ENCODE data around the gene PRDM4. TPM values are rescaled to one million over a fixed set of nuclear protein-coding genes. Genes with fewer than 3 reads are reported as not detected.
"Not testable (repeated sequence)": the region's sequence is repeated elsewhere in the genome, so short reads cannot be mapped to it uniquely, and the experiment has no call there.

Gene PRDM4
- total RNA-seq, 1 experiment from 2014 or later = 25.2 TPM

DNA sequence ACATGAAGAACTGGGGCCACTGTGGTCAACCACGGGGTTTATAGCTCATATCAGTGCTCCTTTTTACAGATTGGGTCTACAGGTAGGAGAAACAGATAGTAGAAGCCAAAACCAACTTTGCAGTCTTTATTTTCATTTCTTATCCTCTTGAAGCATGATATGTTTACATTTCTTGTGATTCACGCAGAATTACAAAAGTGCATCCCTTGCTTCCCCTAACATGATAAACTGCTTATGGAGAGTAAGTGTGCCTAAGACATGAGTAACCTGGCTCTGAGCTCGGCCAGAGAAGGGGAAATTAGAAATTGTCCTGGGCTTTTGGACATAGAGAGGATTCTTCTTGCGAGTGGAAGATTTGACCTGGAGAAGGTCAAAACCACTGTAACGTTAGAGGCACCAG, 56.9 kb downstream of the PRDM4 start:
- Mint-ChIP-seq H3K27me3 (ENCODE audit: unreplicated experiment) (no peaks in the 10 kb centered on the region), H3K9me3 (ENCODE audit: low read depth, unreplicated experiment) (peaks cover 4% of the 10 kb centered on the region), H3K4me3 (ENCODE audit: low read depth, unreplicated experiment) (no peak overlapping the region), H3K36me3 (ENCODE audit: insufficient read depth, unreplicated experiment) (peaks cover 49% of the 10 kb centered on the region), H3K27ac (ENCODE audit: unreplicated experiment) (no peak overlapping the region), H3K4me1 (ENCODE audit: low read depth, unreplicated experiment) (no peaks in the 10 kb centered on the region)
- TF ChIP-seq, protein P1, sequence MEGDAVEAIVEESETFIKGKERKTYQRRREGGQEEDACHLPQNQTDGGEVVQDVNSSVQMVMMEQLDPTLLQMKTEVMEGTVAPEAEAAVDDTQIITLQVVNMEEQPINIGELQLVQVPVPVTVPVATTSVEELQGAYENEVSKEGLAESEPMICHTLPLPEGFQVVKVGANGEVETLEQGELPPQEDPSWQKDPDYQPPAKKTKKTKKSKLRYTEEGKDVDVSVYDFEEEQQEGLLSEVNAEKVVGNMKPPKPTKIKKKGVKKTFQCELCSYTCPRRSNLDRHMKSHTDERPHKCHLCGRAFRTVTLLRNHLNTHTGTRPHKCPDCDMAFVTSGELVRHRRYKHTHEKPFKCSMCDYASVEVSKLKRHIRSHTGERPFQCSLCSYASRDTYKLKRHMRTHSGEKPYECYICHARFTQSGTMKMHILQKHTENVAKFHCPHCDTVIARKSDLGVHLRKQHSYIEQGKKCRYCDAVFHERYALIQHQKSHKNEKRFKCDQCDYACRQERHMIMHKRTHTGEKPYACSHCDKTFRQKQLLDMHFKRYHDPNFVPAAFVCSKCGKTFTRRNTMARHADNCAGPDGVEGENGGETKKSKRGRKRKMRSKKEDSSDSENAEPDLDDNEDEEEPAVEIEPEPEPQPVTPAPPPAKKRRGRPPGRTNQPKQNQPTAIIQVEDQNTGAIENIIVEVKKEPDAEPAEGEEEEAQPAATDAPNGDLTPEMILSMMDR (IDR thresholded peaks at IDR 0.05; ENCODE audit: unreplicated experiment) = no peak
- CTCF ChIA-PET = interaction anchor here (0.6 kb wide), 1 partner anchor 28 kb away, joined by 3 read pairs; no protein-coding TSS in a partner anchor
- DNase-seq = no peak
- intact Hi-C loops (cut with micrococcal nuclease; ENCODE audit: unreplicated experiment) = no loop called here
- no TSS peak for BruUV-seq (replicated peaks)

DNA sequence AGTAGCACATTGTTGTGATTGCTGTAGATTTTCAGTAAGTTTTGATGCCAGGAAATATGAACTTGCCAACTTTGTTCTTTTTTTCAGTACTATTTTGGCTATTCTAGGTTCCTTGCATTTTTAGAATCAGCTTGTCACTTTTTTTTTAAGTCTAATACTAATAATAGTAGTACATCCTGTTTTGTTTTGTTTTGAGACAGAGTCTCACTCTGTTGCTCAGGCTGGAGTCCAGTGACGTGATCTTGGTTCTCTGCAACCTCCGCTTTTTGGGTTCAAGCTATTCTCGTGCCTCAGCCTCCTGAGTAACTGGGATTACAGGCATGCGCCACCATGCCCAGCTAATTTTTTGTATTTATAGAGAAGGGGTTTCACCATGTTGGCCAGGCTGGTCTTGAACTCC, 58.8 kb downstream of the PRDM4 start:
- Mint-ChIP-seq H3K4me1 (ENCODE audit: low read depth, unreplicated experiment) (no peaks in the 10 kb centered on the region), H3K27me3 (ENCODE audit: unreplicated experiment) (no peaks in the 10 kb centered on the region), H3K4me3 (ENCODE audit: low read depth, unreplicated experiment) (no peak overlapping the region), H3K27ac (ENCODE audit: unreplicated experiment) (no peak overlapping the region), H3K9me3 (ENCODE audit: low read depth, unreplicated experiment) (peaks cover 4% of the 10 kb centered on the region), H3K36me3 (ENCODE audit: insufficient read depth, unreplicated experiment) (peaks cover 56% of the 10 kb centered on the region)
- CTCF ChIA-PET = no interaction called here
- TF ChIP-seq, protein P1 (IDR thresholded peaks at IDR 0.05; ENCODE audit: unreplicated experiment) = no peak
- intact Hi-C loops (cut with micrococcal nuclease; ENCODE audit: unreplicated experiment) = no loop called here
- no peak for DNase-seq
- no TSS peak for BruUV-seq (replicated peaks)

DNA sequence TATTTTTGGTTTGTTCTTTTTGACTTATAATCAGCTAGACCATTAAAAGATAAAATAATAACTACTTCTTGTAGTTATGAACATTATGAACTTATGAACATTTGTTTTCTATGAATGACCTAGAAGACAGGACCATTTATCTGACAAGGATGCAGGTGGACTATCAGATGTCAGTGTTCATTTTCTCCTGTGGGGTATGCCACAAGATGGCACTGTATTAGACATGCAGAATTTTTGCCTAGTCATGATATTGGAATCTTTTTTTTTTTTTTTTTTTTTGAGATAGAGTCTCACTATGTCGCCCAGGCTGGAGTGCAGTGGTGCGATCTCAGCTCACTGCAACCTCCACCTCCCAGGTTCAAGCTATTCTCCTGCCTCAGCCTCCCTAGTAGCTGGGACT, 65.2 kb downstream of the PRDM4 start:
- TF ChIP-seq, protein P1 (IDR thresholded peaks at IDR 0.05; ENCODE audit: unreplicated experiment) = peak; percentile 32
- H3K27ac Mint-ChIP-seq (ENCODE audit: unreplicated experiment); H3K4me1 Mint-ChIP-seq (ENCODE audit: low read depth, unreplicated experiment); H3K4me3 Mint-ChIP-seq (ENCODE audit: low read depth, unreplicated experiment); H3K27me3 Mint-ChIP-seq (ENCODE audit: unreplicated experiment); intact Hi-C loops (cut with micrococcal nuclease; ENCODE audit: unreplicated experiment); DNase-seq; BruUV-seq (replicated peaks); H3K9me3 Mint-ChIP-seq (ENCODE audit: low read depth, unreplicated experiment): not testable (repeated sequence)
- peaks cover 47% of the 10 kb centered on the region for H3K36me3 Mint-ChIP-seq (ENCODE audit: insufficient read depth, unreplicated experiment)
- CTCF ChIA-PET = interaction anchor here (0.6 kb wide), 2 partner anchors 215 to 978 kb away, joined by 3 to 5 read pairs; no protein-coding TSS in a partner anchor

DNA sequence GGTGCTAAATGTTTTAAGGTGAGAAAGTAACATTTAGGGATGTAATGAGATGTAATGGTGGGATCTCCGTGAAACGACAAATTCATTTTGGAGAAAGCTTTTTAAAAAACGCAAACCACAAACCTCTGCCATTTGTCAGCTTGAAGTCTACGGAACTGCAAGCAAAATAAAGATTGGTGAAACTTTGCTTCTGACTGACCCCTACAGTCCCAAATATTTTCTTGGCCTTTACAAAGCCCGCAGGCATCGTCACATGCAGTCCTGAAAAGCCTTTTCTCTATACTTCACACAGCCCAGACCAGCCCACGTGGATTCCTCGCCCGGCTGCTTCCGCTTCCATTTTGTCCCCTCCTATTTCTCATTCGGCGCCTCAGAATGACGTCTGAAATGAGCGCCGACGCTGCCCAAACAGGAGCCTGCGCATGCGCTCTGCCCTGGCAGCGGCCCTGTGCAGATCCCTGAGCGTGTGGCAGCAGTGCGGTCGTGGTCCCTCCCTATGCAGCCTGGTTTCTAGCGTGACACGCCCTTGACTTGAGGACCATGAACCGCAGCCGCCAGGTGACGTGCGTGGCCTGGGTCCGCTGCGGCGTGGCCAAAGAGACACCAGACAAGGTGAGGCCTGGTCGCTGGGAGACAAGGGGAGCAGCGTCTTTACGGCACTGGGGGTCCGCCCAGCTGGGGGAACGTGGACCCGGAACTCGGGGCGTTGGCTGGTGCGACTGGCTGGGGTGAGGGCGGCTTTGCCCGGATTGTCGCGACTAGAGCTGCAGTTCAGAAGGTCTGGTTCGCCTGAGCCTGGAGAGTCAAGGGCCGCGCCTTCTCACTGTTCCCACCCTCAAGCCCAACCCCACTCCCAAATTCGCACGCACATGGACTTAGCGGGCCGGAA, 75.3 kb downstream of the PRDM4 start, which contains the start of gene PWP1:
TSS of gene PWP1 (plus strand) at position 440 of the 889 bp plus-strand sequence. CDS start at position 541, 101 bp downstream.
- H3K27ac Mint-ChIP-seq (ENCODE audit: unreplicated experiment) = peak within 1 kb of the TSS; percentile 96
- peaks cover 6% of the 10 kb centered on the region for H3K27me3 Mint-ChIP-seq (ENCODE audit: unreplicated experiment)
- peak; percentile 96 for DNase-seq
- no peaks in the 10 kb centered on the region for H3K9me3 Mint-ChIP-seq (ENCODE audit: low read depth, unreplicated experiment)
- H3K4me1 Mint-ChIP-seq (ENCODE audit: low read depth, unreplicated experiment) = no peaks in the 10 kb centered on the region
- CTCF ChIA-PET = interaction anchor here (1.4 kb wide), 1 partner anchor 9 kb away, joined by 11 read pairs; no protein-coding TSS in a partner anchor
- intact Hi-C loops (cut with micrococcal nuclease; ENCODE audit: unreplicated experiment) = loop anchor here (5.0 to 10.0 kb wide), 2 partner anchors 72 to 829 kb away; partner anchors contain the start of gene FICD
- TSS peak; percentile 97 for BruUV-seq (replicated peaks)
- H3K36me3 Mint-ChIP-seq (ENCODE audit: insufficient read depth, unreplicated experiment) = peaks cover 31% of the 10 kb centered on the region
- H3K4me3 Mint-ChIP-seq (ENCODE audit: low read depth, unreplicated experiment) = peak within 1 kb of the TSS; percentile 94
- TF ChIP-seq, protein P1 (IDR thresholded peaks at IDR 0.05; ENCODE audit: unreplicated experiment) = no peak
